GM13976 (cell line): ENCODE measurements around the gene MCM9.
A peak's percentile ranks its signal among the peaks of the same experiment; 100 is the strongest.

ENCODE experiments used
- DNase-seq: peaks from one replicate; pipeline ENCODE4 v3.0.0; 2012; ENCODE audit warnings: low spot score
- in situ Hi-C: fragments of 300-500 bp; cut with MboI; formaldehyde crosslinking; loops from one replicate; pipeline ENCODE4 v1.12.0; 2022; ENCODE audit warnings: low sequenced_read_pairs, mixed read lengths, inconsistent platforms; ENCODE audit not compliant: unreplicated experiment
- TF ChIP-seq, protein P1 (sequence below): IDR thresholded peaks from 2 replicates; pipeline ENCODE4 v1.5.1; 2012; ENCODE audit warnings: borderline replicate concordance, mild to moderate bottlenecking; ENCODE audit not compliant: insufficient read depth; ENCODE audit errors: extremely low read depth, missing control alignments, control extremely low read depth

The MCM9 gene

DNA sequence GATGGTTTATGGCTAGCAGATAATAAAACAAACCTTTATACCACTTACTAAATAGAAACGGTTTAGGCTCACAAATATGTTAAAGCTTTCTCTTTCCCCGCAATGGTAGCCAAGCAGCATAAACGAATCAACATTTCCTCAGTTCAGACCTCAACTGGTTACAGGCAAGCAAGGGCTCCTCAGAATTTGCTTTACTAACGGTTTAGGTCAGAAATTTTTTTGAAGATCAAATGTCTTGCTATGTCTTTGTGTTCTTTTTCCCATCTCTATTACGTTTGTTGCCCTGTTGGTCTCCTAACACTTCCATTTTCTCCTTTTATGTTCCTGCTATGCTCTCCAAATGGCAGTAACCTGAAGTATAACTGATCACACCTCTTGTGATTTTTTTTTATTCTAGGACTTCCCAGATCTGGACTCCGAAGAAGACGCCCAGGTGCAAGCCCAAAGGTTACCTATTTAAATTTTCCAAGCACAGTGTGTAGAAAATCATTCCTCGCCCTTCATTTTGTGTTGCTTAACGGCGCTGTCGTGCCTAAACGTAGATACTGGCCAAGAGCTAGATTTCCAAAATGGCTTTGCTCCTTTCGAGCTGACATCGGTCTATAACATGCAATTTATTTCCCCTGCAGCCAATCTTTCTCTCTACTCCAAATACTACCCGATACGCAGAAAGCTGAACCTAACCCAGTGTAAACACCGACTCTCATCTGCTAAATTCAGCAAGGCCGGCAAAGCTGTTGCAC, 41.7 kb downstream of the MCM9 start:
- peak; percentile 37 for DNase-seq
- in situ Hi-C loops = no loop called here
- TF ChIP-seq, protein P1, sequence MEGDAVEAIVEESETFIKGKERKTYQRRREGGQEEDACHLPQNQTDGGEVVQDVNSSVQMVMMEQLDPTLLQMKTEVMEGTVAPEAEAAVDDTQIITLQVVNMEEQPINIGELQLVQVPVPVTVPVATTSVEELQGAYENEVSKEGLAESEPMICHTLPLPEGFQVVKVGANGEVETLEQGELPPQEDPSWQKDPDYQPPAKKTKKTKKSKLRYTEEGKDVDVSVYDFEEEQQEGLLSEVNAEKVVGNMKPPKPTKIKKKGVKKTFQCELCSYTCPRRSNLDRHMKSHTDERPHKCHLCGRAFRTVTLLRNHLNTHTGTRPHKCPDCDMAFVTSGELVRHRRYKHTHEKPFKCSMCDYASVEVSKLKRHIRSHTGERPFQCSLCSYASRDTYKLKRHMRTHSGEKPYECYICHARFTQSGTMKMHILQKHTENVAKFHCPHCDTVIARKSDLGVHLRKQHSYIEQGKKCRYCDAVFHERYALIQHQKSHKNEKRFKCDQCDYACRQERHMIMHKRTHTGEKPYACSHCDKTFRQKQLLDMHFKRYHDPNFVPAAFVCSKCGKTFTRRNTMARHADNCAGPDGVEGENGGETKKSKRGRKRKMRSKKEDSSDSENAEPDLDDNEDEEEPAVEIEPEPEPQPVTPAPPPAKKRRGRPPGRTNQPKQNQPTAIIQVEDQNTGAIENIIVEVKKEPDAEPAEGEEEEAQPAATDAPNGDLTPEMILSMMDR = no peak

DNA sequence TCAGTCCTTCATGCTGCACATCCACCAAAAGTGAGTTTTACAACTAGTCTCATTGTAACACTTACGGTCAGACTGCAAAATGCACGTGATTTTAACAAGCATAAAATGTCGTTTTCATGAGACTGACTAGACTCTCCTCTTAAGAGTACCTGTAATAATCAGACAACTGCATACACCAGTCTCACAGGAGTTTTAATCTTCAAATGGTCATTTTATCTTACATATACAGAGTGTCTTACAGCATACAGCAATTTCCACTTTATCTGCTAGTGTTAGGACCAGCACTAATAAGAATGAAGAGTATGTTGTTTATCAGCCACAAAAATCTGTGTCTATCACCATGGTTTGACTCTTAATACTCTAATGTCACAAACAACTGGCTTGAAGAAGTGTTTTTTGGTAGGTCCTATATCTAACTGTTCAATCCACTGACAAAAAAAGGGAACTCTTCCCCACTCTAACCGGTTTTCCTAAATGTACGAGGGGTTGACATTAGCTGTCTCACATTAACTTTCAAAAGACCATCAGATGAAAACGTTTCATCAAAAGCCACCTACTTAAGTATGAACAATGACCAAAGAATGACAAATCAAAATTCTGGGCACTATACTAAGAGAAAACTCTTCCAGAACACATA, 42.5 kb downstream of the MCM9 start:
- DNase-seq = no peak
- in situ Hi-C loops = no loop called here
- TF ChIP-seq, protein P1 = no peak

DNA sequence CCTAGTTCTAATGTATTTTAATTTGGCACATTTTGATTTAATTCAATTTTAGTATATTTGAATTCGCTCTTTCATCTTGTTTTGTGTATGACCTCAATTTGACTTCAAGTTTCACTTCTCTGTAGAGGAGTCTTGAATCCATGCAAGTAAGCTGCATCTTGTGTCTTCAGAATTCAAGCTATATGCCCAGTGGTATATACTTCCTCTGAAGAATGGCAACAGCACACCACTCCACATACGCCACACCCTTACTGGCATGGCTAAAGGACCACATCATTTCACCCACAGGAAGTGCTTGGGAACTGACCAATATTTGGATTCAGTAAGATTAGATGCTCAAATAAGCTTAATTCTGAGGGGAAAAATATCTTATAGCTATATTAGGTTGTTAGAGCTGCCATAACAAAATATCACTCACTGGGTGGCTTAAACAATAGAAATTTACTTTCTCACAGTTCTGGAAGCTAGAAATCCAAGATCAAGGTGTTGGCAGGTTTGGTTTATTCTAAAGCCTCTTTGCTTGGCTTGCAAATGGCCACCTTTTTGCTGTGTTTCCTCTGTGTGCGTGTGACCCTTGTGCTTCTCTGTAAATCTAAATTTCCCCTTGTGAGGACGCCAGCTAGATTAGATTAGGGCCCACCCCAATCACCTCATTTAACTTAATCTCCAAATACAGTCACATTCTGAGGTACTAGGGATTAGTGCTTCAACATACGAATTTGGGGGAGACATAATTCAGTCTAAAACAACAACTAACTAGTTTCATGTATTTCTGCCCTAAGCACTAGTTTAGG, 43.8 kb downstream of the MCM9 start:
- TF ChIP-seq, protein P1 = no peak
- DNase-seq = peak; percentile 18
- in situ Hi-C loops = no loop called here

- no peak for DNase-seq
- in situ Hi-C loops = no loop called here
- TF ChIP-seq, protein P1 = no peak
Observed at GRCh38 chr6:118889163-118889562, 45.8 kb downstream of the MCM9 start.

- in situ Hi-C loops = no loop called here
- DNase-seq = no peak
Observed at GRCh38 chr6:118886641-118887040, 48.3 kb downstream of the MCM9 start.

More at GRCh38 chr6:118886641-118887040, 48.3 kb downstream of the MCM9 start:
- TF ChIP-seq, protein P1 = no peak
